GM12865 (cell line): ENCODE measurements around the gene VWA3A.
A peak's percentile ranks its signal among the peaks of the same experiment; 100 is the strongest.
"Not testable (repeated sequence)": the region's sequence is repeated elsewhere in the genome, so short reads cannot be mapped to it uniquely, and the experiment has no call there.

Source experiments
- DNase-seq: peaks from one replicate; pipeline ENCODE4 v3.0.0; 2010; ENCODE audit warnings: low read depth
- H3K4me3 ChIP-seq: 2 replicates; pipeline ENCODE4 v1.5.1; 2011; ENCODE audit warnings: mild to moderate bottlenecking, low read depth, low read length, control low read depth
- CTCF ChIP-seq: IDR thresholded peaks from 2 replicates; pipeline ENCODE4 v1.5.1; 2011; ENCODE audit warnings: low read length, control low read depth, low read depth, inconsistent platforms; ENCODE audit not compliant: insufficient read depth; ENCODE audit errors: missing control alignments

VWA3A gene

DNA sequence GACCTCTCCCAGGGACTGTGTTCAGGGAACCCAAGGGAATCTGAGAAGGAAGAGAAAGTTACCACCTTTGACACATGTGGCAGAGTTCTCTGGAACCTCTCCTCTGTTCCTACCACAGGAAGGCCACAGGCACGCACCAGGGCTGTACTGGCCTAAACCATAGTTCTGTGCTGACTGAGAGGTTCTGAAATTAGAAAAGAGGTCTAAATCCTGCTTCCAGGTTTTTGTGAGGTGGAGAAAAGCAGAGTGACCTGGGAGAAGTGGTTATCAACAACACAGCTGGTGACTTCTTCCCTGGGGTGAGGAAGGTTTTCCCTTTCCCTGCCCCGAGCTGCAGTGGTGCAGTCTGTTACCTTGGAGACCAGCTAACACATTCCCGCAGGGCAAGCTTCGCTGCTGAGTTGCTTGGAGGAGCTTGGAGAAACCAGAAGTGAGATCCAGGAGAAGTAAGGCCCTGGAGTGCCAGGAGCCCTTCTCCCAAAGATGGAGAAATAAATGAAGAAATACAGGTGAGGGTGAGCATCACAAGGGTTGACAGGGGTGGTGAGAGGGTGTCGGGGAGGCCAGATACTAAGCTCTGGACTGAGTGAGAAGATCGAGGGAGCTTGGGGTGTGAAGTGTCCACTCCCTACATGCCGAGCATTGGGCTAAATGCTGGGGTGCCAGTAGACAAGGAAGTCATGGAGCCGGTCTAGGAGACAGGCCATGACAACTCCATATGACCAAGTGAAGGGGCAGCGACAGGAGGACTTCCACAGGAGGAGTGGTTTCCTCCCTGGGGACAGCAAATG lies at the start of gene VWA3A:
Gene VWA3A, plus strand, starts transcription at position 399 of the 791 bp plus-strand sequence. Its CDS starts 97 bp downstream, at position 496.
- TF ChIP-seq CTCF: no peak
- H3K4me3 ChIP-seq: no peak within 1 kb of the TSS
- DNase-seq: no peak

DNA sequence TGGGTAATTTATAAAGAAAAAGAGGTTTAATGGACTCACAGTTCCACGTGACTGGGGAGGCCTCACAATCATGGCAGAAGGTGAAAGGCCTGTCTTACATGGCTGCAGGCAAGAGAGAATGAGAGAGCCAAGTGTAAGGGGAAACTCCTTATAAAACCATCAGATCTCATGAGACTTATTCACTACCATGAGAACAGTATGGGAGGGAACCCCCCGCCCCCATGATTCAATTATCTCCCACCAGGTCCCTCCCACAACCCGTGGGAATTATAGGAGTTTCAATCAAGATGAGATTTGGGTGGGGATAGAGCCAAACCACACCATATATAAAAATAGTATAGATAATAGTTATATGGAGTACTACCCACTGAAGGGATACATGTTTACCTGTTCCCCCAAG lies 48.5 kb upstream of the VWA3A start:
- DNase-seq, H3K4me3 ChIP-seq: not testable (repeated sequence)

DNA sequence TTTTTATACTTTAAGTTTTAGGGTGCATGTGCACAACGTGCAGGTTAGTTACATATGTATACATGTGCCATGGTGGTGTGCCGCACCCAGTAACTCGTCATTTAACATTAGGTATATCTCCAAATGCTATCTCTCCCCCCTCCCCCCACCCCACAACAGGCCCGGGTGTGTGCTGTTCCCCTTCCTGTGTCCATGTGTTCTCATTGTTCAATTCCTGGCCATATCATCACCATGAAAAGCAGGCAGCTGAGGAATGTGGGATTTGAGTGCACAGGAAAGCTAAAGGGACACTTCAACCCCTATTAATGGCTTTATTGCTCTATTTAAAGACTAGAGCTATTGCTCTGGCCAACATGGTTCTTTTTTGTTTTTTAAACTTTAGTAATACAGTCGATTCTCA lies 46.5 kb upstream of the VWA3A start:
- not testable (repeated sequence) for DNase-seq, H3K4me3 ChIP-seq

DNA sequence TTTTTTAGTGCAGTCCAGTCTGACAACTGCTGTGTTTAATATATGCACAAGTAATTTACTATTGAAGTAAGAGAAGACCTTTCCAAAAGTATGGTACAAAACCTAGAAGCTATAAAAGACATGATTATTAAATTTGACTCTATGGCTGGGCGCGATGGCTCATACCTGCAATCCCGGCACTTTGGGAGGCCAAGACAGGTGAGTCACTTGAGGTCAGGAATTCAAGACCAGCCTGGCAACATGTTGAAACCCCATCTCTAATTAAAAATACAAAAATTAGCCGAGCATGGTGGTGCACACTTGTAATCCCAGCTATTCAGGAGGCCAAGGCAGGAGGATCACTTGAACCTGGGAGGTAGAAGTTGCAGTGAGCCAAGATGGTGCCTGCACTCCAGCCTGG lies 41.4 kb upstream of the VWA3A start:
- DNase-seq: no peak
- no peak for TF ChIP-seq CTCF
- no peak overlapping the region for H3K4me3 ChIP-seq

DNA sequence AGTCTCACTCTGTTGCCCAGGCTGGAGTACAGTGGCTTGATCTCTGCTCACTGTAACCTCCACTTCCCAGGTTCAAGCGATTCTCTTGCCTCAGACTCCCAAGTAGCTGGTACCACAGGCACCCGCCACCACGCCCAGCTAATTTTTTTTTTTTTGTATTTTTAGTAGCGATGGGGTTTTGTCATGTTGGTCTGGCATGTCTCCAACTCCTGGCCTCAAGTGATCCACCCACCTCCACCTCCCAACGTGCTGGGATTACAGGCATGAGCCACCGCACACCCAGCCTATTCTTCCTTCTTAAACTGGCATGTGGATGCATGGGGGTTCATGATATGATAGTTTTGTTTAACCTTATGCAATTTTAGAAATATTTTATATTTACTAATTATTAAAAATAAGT lies 39.4 kb upstream of the VWA3A start:
- no peak for TF ChIP-seq CTCF
- DNase-seq: no peak
- H3K4me3 ChIP-seq: no peak overlapping the region

GRCh38 chr16:22053921-22054341 lies 38.4 kb upstream of the VWA3A start:
- no peak for TF ChIP-seq CTCF
- H3K4me3 ChIP-seq: no peak overlapping the region
- peak; percentile 37 for DNase-seq

- H3K4me3 ChIP-seq: no peak overlapping the region
- TF ChIP-seq CTCF: no peak
- no peak for DNase-seq
Measured at GRCh38 chr16:22054847-22055590, 37.3 kb upstream of the VWA3A start.

DNA sequence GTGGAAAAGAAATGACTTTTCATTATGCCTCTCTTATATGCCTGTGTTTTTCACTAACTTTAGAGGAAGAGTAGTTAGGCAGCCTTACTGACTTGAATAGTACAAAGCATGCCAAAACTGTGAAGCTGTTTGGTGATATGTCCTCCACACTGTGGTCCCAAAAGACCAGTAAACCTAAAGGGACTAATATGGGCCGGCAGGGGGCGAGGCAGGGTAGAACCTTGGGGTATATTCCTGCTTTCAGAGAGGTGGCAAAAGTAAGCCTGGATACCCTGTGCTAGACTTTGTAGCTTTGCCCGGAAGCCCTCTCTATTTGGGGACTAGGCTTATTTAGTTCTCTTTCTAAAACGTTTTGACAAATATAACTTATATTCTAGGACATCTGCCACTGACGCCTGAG lies 36.5 kb upstream of the VWA3A start:
- H3K4me3 ChIP-seq: no peak overlapping the region
- DNase-seq: no peak
- no peak for TF ChIP-seq CTCF
